WI38 (cell line): ENCODE results near the gene GNLY.

Experiments
- H3K4me3 ChIP-seq: 2 replicates; pipeline ENCODE4 v1.5.1; 2011; ENCODE audit warnings: low read depth, mild to moderate bottlenecking, control low read depth, low read length
- TF ChIP-seq, protein P1 (sequence below): IDR thresholded peaks from 2 replicates; pipeline ENCODE4 v1.5.1; 2012; ENCODE audit warnings: low read depth, mild to moderate bottlenecking, control low read depth, low read length

Gene GNLY

DNA sequence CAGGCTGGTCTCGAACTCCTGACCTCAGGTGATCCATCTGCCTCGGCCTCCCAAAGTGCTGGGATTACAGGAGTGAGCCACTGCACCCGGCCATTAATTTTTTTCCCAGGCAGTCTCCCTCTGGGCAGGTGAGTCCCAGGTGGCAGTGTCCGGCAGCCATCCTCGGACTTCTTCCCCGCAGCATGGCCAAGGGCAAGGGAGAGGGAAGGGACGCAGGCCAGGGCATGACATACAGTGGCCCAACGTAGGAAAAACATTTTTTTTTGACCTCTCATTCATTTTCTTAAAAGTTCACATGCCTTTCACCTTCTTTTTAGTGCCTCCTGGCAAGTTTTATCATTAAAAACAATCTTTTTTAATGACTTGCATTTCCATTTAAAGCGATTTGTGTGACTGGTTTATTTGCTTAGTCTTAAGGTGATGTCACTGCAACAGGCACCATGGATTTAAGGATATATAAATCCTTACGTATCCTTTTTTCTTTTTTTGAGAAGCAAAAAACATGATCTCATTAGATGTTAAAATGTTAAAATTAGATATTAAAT lies 36.6 kb downstream of the GNLY start:
- H3K4me3 ChIP-seq = no peak overlapping the region
- TF ChIP-seq, protein P1, sequence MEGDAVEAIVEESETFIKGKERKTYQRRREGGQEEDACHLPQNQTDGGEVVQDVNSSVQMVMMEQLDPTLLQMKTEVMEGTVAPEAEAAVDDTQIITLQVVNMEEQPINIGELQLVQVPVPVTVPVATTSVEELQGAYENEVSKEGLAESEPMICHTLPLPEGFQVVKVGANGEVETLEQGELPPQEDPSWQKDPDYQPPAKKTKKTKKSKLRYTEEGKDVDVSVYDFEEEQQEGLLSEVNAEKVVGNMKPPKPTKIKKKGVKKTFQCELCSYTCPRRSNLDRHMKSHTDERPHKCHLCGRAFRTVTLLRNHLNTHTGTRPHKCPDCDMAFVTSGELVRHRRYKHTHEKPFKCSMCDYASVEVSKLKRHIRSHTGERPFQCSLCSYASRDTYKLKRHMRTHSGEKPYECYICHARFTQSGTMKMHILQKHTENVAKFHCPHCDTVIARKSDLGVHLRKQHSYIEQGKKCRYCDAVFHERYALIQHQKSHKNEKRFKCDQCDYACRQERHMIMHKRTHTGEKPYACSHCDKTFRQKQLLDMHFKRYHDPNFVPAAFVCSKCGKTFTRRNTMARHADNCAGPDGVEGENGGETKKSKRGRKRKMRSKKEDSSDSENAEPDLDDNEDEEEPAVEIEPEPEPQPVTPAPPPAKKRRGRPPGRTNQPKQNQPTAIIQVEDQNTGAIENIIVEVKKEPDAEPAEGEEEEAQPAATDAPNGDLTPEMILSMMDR = no peak

DNA sequence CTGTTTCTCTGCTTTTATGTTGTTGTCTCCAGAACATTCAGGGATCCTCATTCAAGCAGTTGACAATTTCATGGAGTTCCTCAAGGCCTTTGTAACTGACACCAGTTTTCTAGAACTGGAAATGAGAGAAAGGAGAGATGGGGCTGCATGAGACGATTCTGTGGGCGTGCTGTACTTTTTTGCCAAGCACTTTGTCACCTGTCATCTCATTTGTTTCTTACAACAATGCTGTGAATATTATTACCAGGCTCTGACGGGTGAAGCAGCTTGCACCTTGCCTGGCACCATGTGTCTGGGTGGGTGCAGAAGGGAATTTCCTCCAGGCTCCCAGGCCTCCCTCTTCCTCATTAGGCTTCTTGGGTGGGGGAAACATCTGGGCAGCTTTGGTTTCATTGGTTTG lies 37.4 kb downstream of the GNLY start:
- TF ChIP-seq, protein P1 = no peak
- no peak overlapping the region for H3K4me3 ChIP-seq

DNA sequence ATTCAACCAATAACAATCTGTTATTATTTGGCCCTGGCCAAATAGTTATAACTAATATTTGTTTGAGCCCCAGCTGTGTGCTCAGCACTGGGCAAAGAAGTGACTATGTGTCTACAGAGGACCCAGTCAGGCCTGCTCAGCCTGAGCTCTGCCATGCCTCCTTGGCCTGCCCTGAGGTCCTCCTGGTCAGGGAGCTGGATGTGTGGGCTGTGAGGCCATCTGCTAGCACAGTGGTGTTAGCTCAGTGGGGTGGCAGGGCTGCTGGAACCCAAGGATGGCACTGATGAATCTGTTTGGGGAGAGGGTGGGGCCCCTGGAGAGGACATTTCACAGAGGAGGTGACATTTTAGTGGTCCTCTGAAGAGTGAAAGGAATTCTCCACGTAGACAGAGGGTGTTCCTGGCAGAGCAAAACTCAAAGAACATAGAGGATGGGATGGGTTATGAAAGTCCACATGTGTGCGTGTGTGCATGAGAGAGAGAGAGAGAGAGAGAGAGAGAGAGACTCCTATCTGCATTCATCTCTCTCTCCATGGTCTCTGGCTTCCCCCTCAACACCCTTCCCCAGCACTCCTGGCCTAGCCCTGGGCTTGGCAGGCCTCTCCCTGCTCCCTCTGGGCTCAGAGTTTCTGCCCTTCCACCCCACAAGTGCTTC lies 38.4 kb downstream of the GNLY start:
- no peak overlapping the region for H3K4me3 ChIP-seq
- TF ChIP-seq, protein P1 = no peak

DNA sequence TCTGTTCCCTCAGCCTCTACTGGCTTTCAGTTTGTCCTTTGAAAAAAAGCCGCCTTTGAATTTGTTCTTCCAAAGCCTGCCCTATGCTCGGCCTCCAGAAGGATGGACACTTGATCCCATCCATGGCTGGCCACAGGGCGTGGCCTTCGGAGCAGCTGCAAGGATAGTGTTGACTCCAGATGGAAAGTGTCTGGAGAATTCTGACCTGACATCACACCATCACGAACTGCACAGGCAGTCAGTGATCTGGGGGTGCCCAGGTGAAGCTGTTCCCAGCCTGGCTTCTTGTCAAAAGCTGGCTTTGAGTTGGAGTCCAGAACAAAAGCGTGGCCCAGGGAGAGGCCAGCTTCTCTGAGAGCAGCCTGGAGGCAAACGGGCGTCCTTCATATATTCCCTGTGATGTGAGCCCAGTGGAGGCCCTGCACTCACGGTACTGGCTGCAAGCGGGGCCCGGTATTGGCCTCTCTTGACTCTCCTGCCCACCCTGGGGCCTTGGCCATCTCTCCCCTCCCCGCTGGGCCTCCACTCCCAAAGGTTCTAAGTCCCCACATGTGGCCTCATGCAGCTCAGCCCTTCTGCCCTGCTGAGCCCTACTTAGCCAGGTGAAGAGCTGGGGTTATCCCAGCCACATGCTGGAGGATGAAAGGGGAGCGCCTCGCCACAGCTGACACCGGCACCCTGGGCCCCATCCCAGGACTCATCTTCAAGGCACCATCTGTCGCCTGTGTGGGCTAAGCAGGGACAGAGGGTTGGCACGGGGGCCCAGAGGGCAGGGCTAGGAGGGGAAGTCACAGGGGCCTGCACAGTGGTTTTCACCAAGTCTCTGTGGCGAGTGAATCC lies 39.2 kb downstream of the GNLY start:
- TF ChIP-seq, protein P1 = no peak

DNA sequence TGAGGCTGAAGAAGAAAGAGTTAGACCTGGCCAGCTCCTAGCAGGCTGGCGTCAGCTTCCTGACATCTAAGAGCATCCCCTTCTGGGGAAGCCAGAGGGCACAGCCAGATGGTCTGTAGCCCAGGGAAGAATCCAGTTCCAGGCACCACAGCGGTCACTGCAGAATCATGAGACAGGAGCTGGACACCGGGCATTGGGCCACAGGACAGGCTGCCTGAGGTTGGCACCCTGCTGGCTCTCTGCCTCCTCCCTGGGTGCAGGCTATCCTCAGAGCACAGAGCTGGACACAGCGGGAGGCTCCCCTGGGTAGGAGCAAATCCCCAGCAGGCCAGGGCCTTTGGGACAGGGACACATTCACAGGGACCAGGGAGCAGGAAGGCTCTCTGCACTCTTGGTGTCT lies 39.9 kb downstream of the GNLY start:
- H3K4me3 ChIP-seq = no peak overlapping the region
- TF ChIP-seq, protein P1 = no peak

More for the DNA sequence above, 39.2 kb downstream of the GNLY start:
- H3K4me3 ChIP-seq = no peak overlapping the region

DNA sequence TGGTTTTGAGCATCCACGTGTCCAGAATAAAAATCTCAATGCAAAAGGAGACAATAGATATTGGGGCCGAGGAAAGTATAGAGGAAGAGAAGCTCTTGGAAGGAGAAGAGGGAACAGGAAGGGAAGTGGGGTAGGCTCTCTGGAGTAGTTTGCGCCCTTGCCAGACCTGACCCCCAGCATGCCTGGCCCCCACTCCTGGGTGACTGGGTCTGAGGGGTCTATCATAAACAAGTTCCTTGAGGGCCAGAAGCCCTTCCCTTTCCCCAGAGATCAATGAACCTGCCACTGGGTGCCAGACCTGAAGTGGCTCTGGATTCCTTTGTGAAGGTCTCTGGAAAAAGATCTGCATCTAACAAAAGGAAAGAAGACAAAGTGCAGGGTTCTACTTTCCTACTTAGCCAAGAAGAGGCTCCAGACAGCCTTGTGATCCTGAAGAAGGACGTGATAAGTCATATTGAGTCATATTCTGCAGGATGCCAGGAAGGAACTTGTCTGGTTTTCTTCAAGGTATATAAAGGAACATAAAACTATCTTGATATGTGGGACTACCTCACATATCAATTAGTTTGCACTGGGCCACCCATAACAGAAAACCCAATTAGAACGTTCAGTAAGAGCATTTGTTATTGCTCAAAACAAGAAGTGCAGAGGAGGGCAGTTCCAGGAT lies 40.9 kb downstream of the GNLY start:
- TF ChIP-seq, protein P1 = no peak

More for the DNA sequence above, 40.9 kb downstream of the GNLY start:
- H3K4me3 ChIP-seq = no peak overlapping the region
